Activated naive CD4-positive, alpha-beta T cell treated with anti-CD3 and anti-CD28 coated beads, Interleukin-2, amount 10 ng/mL, durations not matched to agents 7 days and 5 days (primary cell): Measurements from ENCODE around the gene NIT2.
A peak's percentile ranks its signal among the peaks of the same experiment; 100 is the strongest.

ENCODE experiments used
- CTCF ChIA-PET: fragments of 350-600 bp; sonication (Branson Sonifier 250); formaldehyde crosslinking; loops from one replicate; lab custom pipeline; 2021; ENCODE audit warnings: antibody characterized with exemption; lab: Charles Lee
- DNase-seq: peaks from one replicate; pipeline ENCODE4 v3.0.0-alpha.2; 2020
- H3K27ac Mint-ChIP-seq: one replicate; pipeline ENCODE4 v1.8.0; 2021; ENCODE audit warnings: mild to moderate bottlenecking, moderate library complexity, mixed read lengths
- H3K27me3 Mint-ChIP-seq: one replicate; pipeline ENCODE4 v1.8.0; 2021; ENCODE audit warnings: mild to moderate bottlenecking, mixed read lengths
- H3K36me3 Mint-ChIP-seq: one replicate; pipeline ENCODE4 v1.8.0; 2021; ENCODE audit warnings: mixed read lengths
- H3K4me1 Mint-ChIP-seq: one replicate; pipeline ENCODE4 v1.8.0; 2021; ENCODE audit warnings: mixed read lengths
- H3K4me3 Mint-ChIP-seq: one replicate; pipeline ENCODE4 v1.8.0; 2021; ENCODE audit warnings: mild to moderate bottlenecking, moderate library complexity, mixed read lengths
- H3K9me3 Mint-ChIP-seq: one replicate; pipeline ENCODE4 v1.8.0; 2021; ENCODE audit warnings: mixed read lengths

NIT2 gene

DNA sequence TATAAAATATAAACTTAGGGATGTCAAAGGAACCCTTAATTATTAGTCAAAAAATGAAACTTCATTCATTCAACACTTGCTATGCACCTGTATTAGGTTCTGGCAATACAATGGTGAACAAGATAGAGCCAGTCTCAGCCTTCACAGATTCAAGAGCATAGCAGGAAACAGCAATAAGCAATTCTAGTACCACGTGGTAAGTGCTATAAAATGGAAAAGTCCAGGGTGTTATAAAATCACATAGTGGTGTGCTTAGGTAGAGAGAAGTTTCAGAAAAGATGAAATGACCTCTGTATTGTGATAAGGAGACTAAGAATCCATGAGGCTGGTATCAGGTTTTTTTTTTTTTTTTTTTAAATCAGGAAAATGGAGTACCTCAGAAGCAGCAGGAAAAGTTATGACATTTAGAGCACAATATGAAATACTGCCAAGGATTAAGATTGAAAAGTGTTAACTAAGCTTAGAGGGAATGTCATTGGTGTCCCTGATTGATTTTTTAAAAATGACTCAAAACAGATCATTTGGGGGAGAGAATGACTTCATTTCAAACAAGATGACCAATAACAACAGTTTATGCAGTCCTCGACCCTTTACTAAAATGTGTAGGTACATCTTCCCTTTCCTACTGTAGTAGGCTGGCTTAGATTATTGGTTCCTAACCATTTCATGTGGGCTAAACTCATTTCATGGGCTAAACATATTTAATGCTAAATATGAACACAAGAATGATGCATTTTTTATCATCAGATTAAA lies 61.3 kb downstream of the NIT2 start:
- Mint-ChIP-seq H3K27ac (no peak overlapping the region), H3K4me3 (no peak overlapping the region), H3K4me1 (peaks cover 40% of the 10 kb centered on the region), H3K27me3 (no peaks in the 10 kb centered on the region), H3K36me3 (peaks cover 15% of the 10 kb centered on the region), H3K9me3 (no peaks in the 10 kb centered on the region)
- no peak for DNase-seq
- CTCF ChIA-PET: interaction anchor here (1.4 kb wide), 1 partner anchor 10 kb away, joined by 3 read pairs; no protein-coding TSS in a partner anchor

GRCh38 chr3:100396967-100397366 lies 62.4 kb downstream of the NIT2 start:
- Mint-ChIP-seq H3K36me3 (peaks cover 11% of the 10 kb centered on the region), H3K4me3 (no peak overlapping the region), H3K4me1 (peaks cover 44% of the 10 kb centered on the region), H3K27ac (no peak overlapping the region), H3K9me3 (no peaks in the 10 kb centered on the region), H3K27me3 (no peaks in the 10 kb centered on the region)
- CTCF ChIA-PET: no interaction called here
- no peak for DNase-seq

GRCh38 chr3:100399341-100400071 lies 64.9 kb downstream of the NIT2 start:
- no peak for DNase-seq
- H3K36me3 Mint-ChIP-seq: peaks cover 7% of the 10 kb centered on the region
- peaks cover 1% of the 10 kb centered on the region for H3K9me3 Mint-ChIP-seq
- no peaks in the 10 kb centered on the region for H3K27me3 Mint-ChIP-seq
- peaks cover 64% of the 10 kb centered on the region for H3K4me1 Mint-ChIP-seq
- H3K4me3 Mint-ChIP-seq: peak overlapping the region; percentile 96
- CTCF ChIA-PET: interaction anchor here (1.5 kb wide), 1 partner anchor 18 kb away, joined by 3 read pairs; no protein-coding TSS in a partner anchor
- H3K27ac Mint-ChIP-seq: peak overlapping the region; percentile 98

GRCh38 chr3:100400419-100400779 lies 65.8 kb downstream of the NIT2 start:
- Mint-ChIP-seq H3K9me3 (peaks cover 4% of the 10 kb centered on the region), H3K4me1 (peaks cover 66% of the 10 kb centered on the region), H3K27me3 (no peaks in the 10 kb centered on the region), H3K36me3 (peaks cover 12% of the 10 kb centered on the region), H3K27ac (peak overlapping the region; percentile 98), H3K4me3 (peak overlapping the region; percentile 96)
- CTCF ChIA-PET: interaction anchor here (0.6 to 1.5 kb wide), 2 partner anchors 19 to 533 kb away, joined by 3 read pairs; no protein-coding TSS in a partner anchor
- DNase-seq: peak; percentile 64

- Mint-ChIP-seq H3K9me3 (peaks cover 4% of the 10 kb centered on the region), H3K27ac (peak within 1 kb of the TSS; percentile 98), H3K36me3 (peaks cover 14% of the 10 kb centered on the region), H3K27me3 (no peaks in the 10 kb centered on the region), H3K4me3 (peak within 1 kb of the TSS; percentile 96), H3K4me1 (peaks cover 64% of the 10 kb centered on the region)
- peak; percentile 98 for DNase-seq
- CTCF ChIA-PET: interaction anchor here (0.6 to 1.5 kb wide), 6 partner anchors 19 to 533 kb away, joined by 3 read pairs; no protein-coding TSS in a partner anchor
These were observed 66.5 kb downstream of the NIT2 start, which contains the start of the genes LNP1 and TOMM70 for GRCh38 chr3:100400780-100401673. Gene LNP1, plus strand, starts transcription at chr3:100401539. Its CDS starts 28,191 bp downstream, at chr3:100429730. Gene TOMM70, minus strand, starts transcription at chr3:100401089. Its CDS starts 140 bp downstream, at chr3:100400949.

DNA sequence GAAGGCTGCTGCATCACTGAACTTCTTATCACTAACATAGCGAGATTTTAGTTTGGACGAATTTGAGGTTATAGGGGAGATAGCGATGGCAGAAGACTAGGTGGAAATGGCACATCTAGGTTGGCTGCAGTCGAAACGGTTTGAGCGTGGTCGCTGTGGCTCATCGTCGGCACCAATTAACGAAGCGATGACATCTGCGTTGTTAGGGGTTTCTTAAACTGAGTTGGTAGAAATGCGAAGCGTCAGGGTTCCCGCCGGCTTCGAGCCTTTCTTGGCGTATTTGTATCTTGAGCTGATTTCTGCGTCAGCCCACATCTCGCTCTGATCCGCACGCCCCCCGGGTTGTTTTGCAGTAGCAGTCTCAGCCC lies 67.1 kb downstream of the NIT2 start:
- H3K4me1 Mint-ChIP-seq: peaks cover 61% of the 10 kb centered on the region
- CTCF ChIA-PET: interaction anchor here (0.8 to 1.2 kb wide), 4 partner anchors 39 to 333 kb away, joined by 3 read pairs; no protein-coding TSS in a partner anchor
- H3K9me3 Mint-ChIP-seq: peaks cover 4% of the 10 kb centered on the region
- peak overlapping the region; percentile 98 for H3K27ac Mint-ChIP-seq
- DNase-seq: peak; percentile 66
- H3K27me3 Mint-ChIP-seq: no peaks in the 10 kb centered on the region
- peak overlapping the region; percentile 96 for H3K4me3 Mint-ChIP-seq
- peaks cover 14% of the 10 kb centered on the region for H3K36me3 Mint-ChIP-seq

GRCh38 chr3:100402256-100402655 lies 67.7 kb downstream of the NIT2 start:
- Mint-ChIP-seq H3K4me1 (peaks cover 57% of the 10 kb centered on the region), H3K36me3 (peaks cover 14% of the 10 kb centered on the region), H3K4me3 (peak overlapping the region; percentile 96), H3K9me3 (peaks cover 6% of the 10 kb centered on the region), H3K27me3 (no peaks in the 10 kb centered on the region), H3K27ac (peak overlapping the region; percentile 98)
- CTCF ChIA-PET: interaction anchor here (0.6 to 1.1 kb wide), 3 partner anchors 39 to 175 kb away, joined by 3 to 4 read pairs (median 3); no protein-coding TSS in a partner anchor
- no peak for DNase-seq

DNA sequence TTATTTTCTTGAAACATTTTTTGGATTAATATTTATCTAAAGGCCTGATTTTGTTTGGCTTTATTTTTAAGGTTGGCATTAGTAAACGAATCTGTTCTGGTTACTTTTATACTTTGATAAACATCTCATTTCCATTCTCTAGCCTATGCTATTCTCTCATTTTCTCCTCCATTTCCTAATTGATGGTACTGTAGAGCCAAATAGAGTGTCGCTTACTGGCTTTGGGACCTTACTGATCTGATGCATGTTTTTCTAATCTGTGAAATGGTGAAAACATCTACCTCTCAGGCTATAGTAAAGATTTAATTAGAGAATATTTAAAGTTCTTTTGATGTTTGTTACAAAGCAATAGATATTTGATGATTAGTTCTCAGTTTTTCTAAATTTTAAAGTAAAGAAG lies 68.3 kb downstream of the NIT2 start:
- no peak for DNase-seq
- Mint-ChIP-seq H3K36me3 (peaks cover 18% of the 10 kb centered on the region), H3K27ac (peak overlapping the region; percentile 98), H3K27me3 (no peaks in the 10 kb centered on the region), H3K9me3 (peaks cover 13% of the 10 kb centered on the region), H3K4me1 (peaks cover 53% of the 10 kb centered on the region), H3K4me3 (peak overlapping the region; percentile 96)
- CTCF ChIA-PET: no interaction called here

GRCh38 chr3:100403362-100404249 lies 69.0 kb downstream of the NIT2 start:
- no peak for DNase-seq
- peaks cover 49% of the 10 kb centered on the region for H3K4me1 Mint-ChIP-seq
- H3K27ac Mint-ChIP-seq: no peak overlapping the region
- H3K36me3 Mint-ChIP-seq: peaks cover 21% of the 10 kb centered on the region
- no peak overlapping the region for H3K4me3 Mint-ChIP-seq
- CTCF ChIA-PET: interaction anchor here (0.7 to 1.2 kb wide), 2 partner anchors 40 to 87 kb away, joined by 3 read pairs; no protein-coding TSS in a partner anchor
- no peaks in the 10 kb centered on the region for H3K27me3 Mint-ChIP-seq
- peaks cover 16% of the 10 kb centered on the region for H3K9me3 Mint-ChIP-seq

- Mint-ChIP-seq H3K27ac (no peak overlapping the region), H3K9me3 (peaks cover 19% of the 10 kb centered on the region), H3K36me3 (peaks cover 23% of the 10 kb centered on the region), H3K27me3 (no peaks in the 10 kb centered on the region), H3K4me1 (peaks cover 44% of the 10 kb centered on the region), H3K4me3 (no peak overlapping the region)
- DNase-seq: no peak
- CTCF ChIA-PET: interaction anchor here (1.2 kb wide), 1 partner anchor 87 kb away, joined by 3 read pairs; no protein-coding TSS in a partner anchor
These were observed 69.6 kb downstream of the NIT2 start for GRCh38 chr3:100404250-100404548.

GRCh38 chr3:100407164-100407563 lies 72.6 kb downstream of the NIT2 start:
- no peak for DNase-seq
- Mint-ChIP-seq H3K9me3 (peaks cover 22% of the 10 kb centered on the region), H3K4me1 (peaks cover 27% of the 10 kb centered on the region), H3K27me3 (no peaks in the 10 kb centered on the region), H3K27ac (no peak overlapping the region), H3K4me3 (no peak overlapping the region), H3K36me3 (peaks cover 26% of the 10 kb centered on the region)
- CTCF ChIA-PET: no interaction called here

GRCh38 chr3:100407977-100408532 lies 73.5 kb downstream of the NIT2 start:
- H3K9me3 Mint-ChIP-seq: peaks cover 22% of the 10 kb centered on the region
- no peak overlapping the region for H3K4me3 Mint-ChIP-seq
- peaks cover 26% of the 10 kb centered on the region for H3K36me3 Mint-ChIP-seq
- no peak overlapping the region for H3K27ac Mint-ChIP-seq
- no peaks in the 10 kb centered on the region for H3K27me3 Mint-ChIP-seq
- DNase-seq: no peak
- H3K4me1 Mint-ChIP-seq: peaks cover 18% of the 10 kb centered on the region
- CTCF ChIA-PET: interaction anchor here (0.6 kb wide), 1 partner anchor 566 kb away, joined by 3 read pairs; no protein-coding TSS in a partner anchor
